Neural cell (in vitro differentiated cells): Measurements from ENCODE around the gene SLC6A11.

ENCODE experiments used
- CTCF ChIP-seq: fragments of 450-650 bp; IDR thresholded peaks from 2 replicates; pipeline ENCODE4 v1.5.1; 2014; ENCODE audit warnings: antibody characterized with exemption, mild to moderate bottlenecking, moderate library complexity; ENCODE audit not compliant: poor library complexity, severe bottlenecking
- EP300 ChIP-seq: fragments of 450-650 bp; conservative IDR thresholded peaks from 2 replicates; pipeline ENCODE4 v1.6.1; 2014; ENCODE audit warnings: antibody characterized with exemption, mild to moderate bottlenecking, moderate library complexity; ENCODE audit not compliant: poor library complexity, severe bottlenecking
- EZH2 ChIP-seq: fragments of 200-600, 300-800 bp; shearing (Covaris generic), sonication (generic); IDR thresholded peaks from 2 replicates; pipeline ENCODE4 v1.6.1; 2014; ENCODE audit warnings: antibody characterized with exemption, low read length, borderline replicate concordance, mild to moderate bottlenecking; ENCODE audit not compliant: insufficient read depth, poor library complexity, severe bottlenecking
- MXI1 ChIP-seq: fragments of 450-650 bp; conservative IDR thresholded peaks from 2 replicates; pipeline ENCODE4 v1.6.1; 2014; ENCODE audit warnings: antibody characterized with exemption, mild to moderate bottlenecking; ENCODE audit not compliant: poor library complexity, severe bottlenecking
- POLR2AphosphoS5 ChIP-seq: IDR thresholded peaks from 2 replicates; pipeline ENCODE4 v1.6.1; 2012
- RAD21 ChIP-seq: fragments of 450-650 bp; conservative IDR thresholded peaks from 2 replicates; pipeline ENCODE4 v1.6.1; 2014; ENCODE audit warnings: antibody characterized with exemption, mild to moderate bottlenecking, moderate library complexity
- REST ChIP-seq: IDR thresholded peaks from 2 replicates; pipeline ENCODE4 v1.6.1; 2012; ENCODE audit warnings: borderline replicate concordance
- SMC3 ChIP-seq: fragments of 450-650 bp; conservative IDR thresholded peaks from 2 replicates; pipeline ENCODE4 v1.6.1; 2014; ENCODE audit warnings: antibody characterized with exemption, mild to moderate bottlenecking, moderate library complexity; ENCODE audit not compliant: poor library complexity
- TAF1 ChIP-seq: IDR thresholded peaks from 2 replicates; pipeline ENCODE4 v1.6.1; 2012; ENCODE audit warnings: low read depth

- TF ChIP-seq RAD21 (no peak), CTCF (no peak), EZH2 (no peak), POLR2AphosphoS5 (peak; percentile 73), EP300 (peak; percentile 56), REST (peak; percentile 73), SMC3 (no peak), TAF1 (no peak), MXI1 (no peak)
These were observed 7.4 kb downstream of the SLC6A11 start for GRCh38 chr3:10823516-10823818.
